Gastrocnemius medialis (tissue), 4 donors: ENCODE results near the gene OPCML. TPM values are rescaled to one million over a fixed set of nuclear protein-coding genes. Genes with fewer than 3 reads are reported as not detected.

Experiments used
- ATAC-seq, 2 donors: fragments of 150-250 bp; one replicate each; pipeline ENCODE4 v1.9.1; 2016
- DNase-seq, 2 donors: peaks; one replicate each; pipeline ENCODE4 v3.0.0-alpha.2; 2019
- H3K27ac ChIP-seq, 4 donors: fragments of 200-600 bp; sonication (generic); 1 replicate in 1 of 4; 2 replicates in 3 of 4; pipeline ENCODE4 v1.5.1; 2016 to 2018; ENCODE audit warnings: mild to moderate bottlenecking in 2 of 4, moderate library complexity in 1 of 4
- H3K27me3 ChIP-seq, 3 donors: fragments of 200-600 bp; sonication (generic) in 2 of 3; 1 replicate in 1 of 3; 2 replicates in 2 of 3; pipeline versions ENCODE4 v1.5.1 to v1.6.0; 2016 to 2019; ENCODE audit warnings: mild to moderate bottlenecking in 1 of 3, moderate library complexity in 1 of 3
- H3K36me3 ChIP-seq, 2 donors: fragments of 200-600 bp; sonication (generic) in 1 of 2; one replicate each; pipeline ENCODE4 v1.5.1; 2017 to 2018
- H3K4me1 ChIP-seq, 2 donors: fragments of 200-600 bp; sonication (generic) in 1 of 2; one replicate each; pipeline ENCODE4 v1.5.1; 2016 to 2017; ENCODE audit warnings: mild to moderate bottlenecking in 2 of 2
- H3K4me3 ChIP-seq, 4 donors: fragments of 200-600 bp; sonication (generic) in 3 of 4; 1 replicate in 1 of 4; 2 replicates in 3 of 4; pipeline ENCODE4 v1.5.1; 2016 to 2019; ENCODE audit warnings: mild to moderate bottlenecking in 2 of 4
- H3K9me3 ChIP-seq, 3 donors: fragments of 200-600 bp; sonication (generic) in 2 of 3; 1 replicate in 1 of 3; 2 replicates in 2 of 3; pipeline ENCODE4 v1.5.1; 2016 to 2019
- CTCF ChIP-seq, 5 experiments: fragments of 450-650 bp in 3 of 5; fragments of 200-600 bp in 2 of 5; sonication (generic) in 2 of 5; IDR thresholded peaks in 4 of 5; conservative IDR thresholded peaks in 1 of 5; 1 replicate in 4 of 5; 2 replicates in 1 of 5; pipeline ENCODE4 v1.5.1; 2016 to 2019; ENCODE audit warnings: antibody characterized with exemption in 5 of 5, mild to moderate bottlenecking in 3 of 5, moderate library complexity in 3 of 5
- POLR2A ChIP-seq, 2 donors: fragments of 450-650 bp; IDR thresholded peaks; one replicate each; pipeline ENCODE4 v1.6.1; 2017; ENCODE audit warnings: antibody characterized with exemption in 2 of 2, mild to moderate bottlenecking in 2 of 2, moderate library complexity in 2 of 2
- in situ Hi-C, 4 donors: fragments of 200-750 bp; cut with MboI; loops; one replicate each; pipeline versions ENCODE4 v1.15.0 to v1.8.0; 2017; ENCODE audit warnings: low sequenced_read_pairs in 4 of 4
- intact Hi-C: fragments of 100-400 bp; cut with DNase I; formaldehyde crosslinking; loops from one replicate; pipeline ENCODE4 v1.15.1; 2023; ENCODE audit warnings: low total_unique reads
- total RNA-seq, 4 donors: library from RNA; depleted of rRNA; stranded (reverse); fragments of >200 nt; gene quantifications; one replicate each; pipeline versions ENCODE4 v1.1.0 to v1.2.3, GENCODE V29; 2016

OPCML gene
- total RNA-seq, 4 donors from 2014 or later: not detected

GRCh38 chr11:133197425-133197824 is 334.9 kb downstream of the OPCML start:
- Histone ChIP-seq H3K27me3 (peaks cover 0 to 6% (median 0%) of the 10 kb centered on the region in 3 donors), H3K4me1 (no peaks in the 10 kb centered on the region), H3K4me3 (no peak overlapping the region), H3K9me3 (no peaks in the 10 kb centered on the region), H3K27ac (no peak overlapping the region), H3K36me3 (no peaks in the 10 kb centered on the region)
- intact Hi-C loops: no loop called here
- in situ Hi-C loops: no loop called here
- ATAC-seq: no peak
- TF ChIP-seq POLR2A (IDR thresholded peaks at IDR 0.05) (no peak), CTCF (IDR thresholded peaks at IDR 0.05 in 4 of 5, conservative IDR thresholded peaks at IDR 0.05 in 1 of 5) (no peak)
- no peak for DNase-seq

- Histone ChIP-seq H3K36me3 (no peaks in the 10 kb centered on the region), H3K27ac (no peak overlapping the region), H3K9me3 (no peaks in the 10 kb centered on the region), H3K4me1 (no peaks in the 10 kb centered on the region), H3K4me3 (no peak overlapping the region), H3K27me3 (peaks cover 0 to 2% (median 0%) of the 10 kb centered on the region in 3 donors)
- in situ Hi-C loops (no loop called here), intact Hi-C loops (no loop called here)
- no peak for DNase-seq
- TF ChIP-seq CTCF (IDR thresholded peaks at IDR 0.05 in 4 of 5, conservative IDR thresholded peaks at IDR 0.05 in 1 of 5) (no peak), POLR2A (IDR thresholded peaks at IDR 0.05) (no peak)
- ATAC-seq: no peak
Measured at GRCh38 chr11:133191931-133192330, 340.4 kb downstream of the OPCML start.

GRCh38 chr11:133181667-133182066 is 350.6 kb downstream of the OPCML start:
- peaks cover 0 to 8% of the 10 kb centered on the region in 2 donors for H3K4me1 ChIP-seq
- ATAC-seq (no peak), DNase-seq (no peak)
- in situ Hi-C loops (no loop called here), intact Hi-C loops (no loop called here)
- TF ChIP-seq CTCF (IDR thresholded peaks at IDR 0.05 in 4 of 5, conservative IDR thresholded peaks at IDR 0.05 in 1 of 5) (no peak), POLR2A (IDR thresholded peaks at IDR 0.05) (no peak)
- H3K27me3 ChIP-seq: no peaks in the 10 kb centered on the region
- H3K27ac ChIP-seq: no peak overlapping the region
- H3K9me3 ChIP-seq: no peaks in the 10 kb centered on the region
- H3K4me3 ChIP-seq: no peak overlapping the region
- no peaks in the 10 kb centered on the region for H3K36me3 ChIP-seq

GRCh38 chr11:133181066-133181465 is 351.2 kb downstream of the OPCML start:
- no peak for ATAC-seq
- H3K4me1 ChIP-seq: peaks cover 0 to 8% of the 10 kb centered on the region in 2 donors
- H3K4me3 ChIP-seq: no peak overlapping the region
- H3K36me3 ChIP-seq: no peaks in the 10 kb centered on the region
- intact Hi-C loops: no loop called here
- in situ Hi-C loops: no loop called here
- no peak for DNase-seq
- H3K9me3 ChIP-seq: no peaks in the 10 kb centered on the region
- TF ChIP-seq CTCF (IDR thresholded peaks at IDR 0.05 in 4 of 5, conservative IDR thresholded peaks at IDR 0.05 in 1 of 5) (no peak), POLR2A (IDR thresholded peaks at IDR 0.05) (no peak)
- no peaks in the 10 kb centered on the region for H3K27me3 ChIP-seq
- no peak overlapping the region for H3K27ac ChIP-seq

GRCh38 chr11:133180201-133180600 is 352.1 kb downstream of the OPCML start:
- in situ Hi-C loops: no loop called here
- no peak for TF ChIP-seq CTCF (IDR thresholded peaks at IDR 0.05 in 4 of 5, conservative IDR thresholded peaks at IDR 0.05 in 1 of 5)
- TF ChIP-seq POLR2A (IDR thresholded peaks at IDR 0.05): no peak
- no peak overlapping the region for H3K27ac ChIP-seq
- DNase-seq: no peak
- peaks cover 0 to 8% of the 10 kb centered on the region in 2 donors for H3K4me1 ChIP-seq
- H3K27me3 ChIP-seq: no peaks in the 10 kb centered on the region
- H3K36me3 ChIP-seq: no peaks in the 10 kb centered on the region
- H3K9me3 ChIP-seq: no peaks in the 10 kb centered on the region
- no peak for ATAC-seq
- no peak overlapping the region for H3K4me3 ChIP-seq
- intact Hi-C loops: no loop called here
